HG03469 (cell line): ENCODE measurements around the gene PMVK.
A peak's percentile ranks its signal among the peaks of the same experiment; 100 is the strongest.

Experiments
- ATAC-seq: cut with Tn5 transposase; IDR thresholded peaks from one replicate; pipeline ENCODE4 v1.9.1; 2021; ENCODE audit warnings: mild to moderate bottlenecking, moderate library complexity, moderate number of reproducible peaks; ENCODE audit not compliant: unreplicated experiment

Gene PMVK

GRCh38 chr1:154951901-154952657 lies 15.6 kb upstream of the PMVK start:
- no peak for ATAC-seq

- ATAC-seq, result no peak
Observed at GRCh38 chr1:154948079-154948478, 11.6 kb upstream of the PMVK start.

GRCh38 chr1:154945962-154946850 lies 9.7 kb upstream of the PMVK start:
- no peak for ATAC-seq

- no peak for ATAC-seq
Observed at GRCh38 chr1:154945160-154945961, 8.8 kb upstream of the PMVK start.

GRCh38 chr1:154944401-154945159 lies 8.1 kb upstream of the PMVK start:
- ATAC-seq, result no peak

- no peak for ATAC-seq
Observed at GRCh38 chr1:154943649-154944400, 7.3 kb upstream of the PMVK start.

- no peak for ATAC-seq
Observed at GRCh38 chr1:154941333-154942013, 5.0 kb upstream of the PMVK start.

- ATAC-seq, result no peak
Observed at GRCh38 chr1:154940651-154941194, 4.2 kb upstream of the PMVK start.

- no peak for ATAC-seq
Observed at GRCh38 chr1:154940213-154940560, 3.7 kb upstream of the PMVK start.

GRCh38 chr1:154938604-154939399 lies 2.3 kb upstream of the PMVK start:
- no peak for ATAC-seq

GRCh38 chr1:154937988-154938386 lies 1.5 kb upstream of the PMVK start:
- no peak for ATAC-seq

GRCh38 chr1:154937085-154937987 lies 817 bp upstream of the PMVK start:
- ATAC-seq, result peak; percentile 27

GRCh38 chr1:154935749-154936554 lies 567 bp downstream of the PMVK start:
- no peak for ATAC-seq

GRCh38 chr1:154934358-154934948 lies 2.1 kb downstream of the PMVK start:
- no peak for ATAC-seq

- ATAC-seq, result no peak
Observed at GRCh38 chr1:154931940-154932487, 4.5 kb downstream of the PMVK start.

GRCh38 chr1:154926201-154926600 lies 10.3 kb downstream of the PMVK start:
- ATAC-seq, result no peak
